Measurements from ENCODE around the gene SLC41A1. TPM values are rescaled to one million over a fixed set of nuclear protein-coding genes. Genes with fewer than 3 reads are reported as not detected.

SLC41A1 gene
- total RNA-seq, 1 donor from 2014 or later = 17.7 TPM

GRCh38 chr1:205769641-205770365, 43.2 kb downstream of the SLC41A1 start:
- Histone ChIP-seq H3K27ac (peak overlapping the region; percentile 17), H3K4me3 (no peak overlapping the region), H3K27me3 (no peaks in the 10 kb centered on the region), H3K4me1 (peaks cover 10% of the 10 kb centered on the region), H3K36me3 (no peaks in the 10 kb centered on the region), H3K9me3 (no peaks in the 10 kb centered on the region)
- intact Hi-C loops (cut with DNase I) = no loop called here
- DNase-seq (ENCODE audit: extremely low spot score in 2 of 2) = no peak
- TF ChIP-seq POLR2A (IDR thresholded peaks at IDR 0.05) = no peak
- no peak for TF ChIP-seq CTCF (IDR thresholded peaks at IDR 0.05)
- no peak for TF ChIP-seq POLR2AphosphoS5 (IDR thresholded peaks at IDR 0.05; ENCODE audit: insufficient read depth in 1 of 2, low read depth in 1 of 2)

- Histone ChIP-seq H3K27ac (no peak overlapping the region), H3K9me3 (no peaks in the 10 kb centered on the region), H3K4me1 (no peaks in the 10 kb centered on the region), H3K36me3 (no peaks in the 10 kb centered on the region), H3K27me3 (no peaks in the 10 kb centered on the region), H3K4me3 (no peak overlapping the region)
- DNase-seq (ENCODE audit: extremely low spot score in 2 of 2) = no peak
- TF ChIP-seq CTCF (IDR thresholded peaks at IDR 0.05) (no peak), POLR2AphosphoS5 (IDR thresholded peaks at IDR 0.05; ENCODE audit: insufficient read depth in 1 of 2, low read depth in 1 of 2) (no peak), POLR2A (IDR thresholded peaks at IDR 0.05) (no peak)
- intact Hi-C loops (cut with DNase I) = no loop called here
Measured at GRCh38 chr1:205767248-205767647, 45.8 kb downstream of the SLC41A1 start.

- TF ChIP-seq POLR2A (IDR thresholded peaks at IDR 0.05) (no peak), CTCF (IDR thresholded peaks at IDR 0.05) (no peak), POLR2AphosphoS5 (IDR thresholded peaks at IDR 0.05; ENCODE audit: insufficient read depth in 1 of 2, low read depth in 1 of 2) (no peak)
- intact Hi-C loops (cut with DNase I) = no loop called here
- no peak overlapping the region for H3K27ac ChIP-seq
- H3K27me3 ChIP-seq = no peaks in the 10 kb centered on the region
- DNase-seq (ENCODE audit: extremely low spot score in 2 of 2) = no peak
- no peaks in the 10 kb centered on the region for H3K36me3 ChIP-seq
- H3K4me3 ChIP-seq = no peak overlapping the region
- no peaks in the 10 kb centered on the region for H3K4me1 ChIP-seq
- H3K9me3 ChIP-seq = no peaks in the 10 kb centered on the region
Measured at GRCh38 chr1:205766570-205766969, 46.4 kb downstream of the SLC41A1 start.

GRCh38 chr1:205766038-205766437, 47.0 kb downstream of the SLC41A1 start:
- Histone ChIP-seq H3K27me3 (no peaks in the 10 kb centered on the region), H3K27ac (no peak overlapping the region)
- intact Hi-C loops (cut with DNase I) = no loop called here

More at GRCh38 chr1:205766038-205766437, 47.0 kb downstream of the SLC41A1 start:
- no peak overlapping the region for H3K4me3 ChIP-seq
- no peaks in the 10 kb centered on the region for H3K36me3 ChIP-seq
- no peak for DNase-seq (ENCODE audit: extremely low spot score in 2 of 2)
- H3K9me3 ChIP-seq = no peaks in the 10 kb centered on the region
- no peaks in the 10 kb centered on the region for H3K4me1 ChIP-seq
- TF ChIP-seq CTCF (IDR thresholded peaks at IDR 0.05) (no peak), POLR2AphosphoS5 (IDR thresholded peaks at IDR 0.05; ENCODE audit: insufficient read depth in 1 of 2, low read depth in 1 of 2) (no peak), POLR2A (IDR thresholded peaks at IDR 0.05) (no peak)

Measured in vagina (tissue), 2 donors.